HCT116 (cell line): ENCODE measurements around the gene NDOR1.

Source experiments
- CTCF ChIP-seq, 3 experiments: fragments of 200-600 bp in 1 of 3; sonication (generic) in 1 of 3; IDR thresholded peaks in 2 of 3; conservative IDR thresholded peaks in 1 of 3; 2 replicates each; pipeline ENCODE4 v1.5.1; 2012 to 2017; ENCODE audit warnings: low read depth in 2 of 3, low read length in 2 of 3, antibody characterized with exemption in 1 of 3, borderline replicate concordance in 1 of 3, control low read depth in 1 of 3, mild to moderate bottlenecking in 1 of 3, mixed read lengths in 1 of 3, mixed run types in 1 of 3, moderate library complexity in 1 of 3; ENCODE audit not compliant: insufficient read depth in 1 of 3
- EZH2 ChIP-seq: fragments of 200-600 bp; sonication (generic); IDR thresholded peaks from 2 replicates; pipeline ENCODE4 v1.6.1; 2017; ENCODE audit warnings: antibody characterized with exemption, mixed run types
- FOSL1 ChIP-seq: IDR thresholded peaks from 2 replicates; pipeline ENCODE4 v1.6.1; 2012; ENCODE audit warnings: low read depth
- MAX ChIP-seq: IDR thresholded peaks from 2 replicates; pipeline ENCODE4 v1.6.1; 2012
- POLR2AphosphoS5 ChIP-seq: IDR thresholded peaks from 2 replicates; pipeline ENCODE4 v1.6.1; 2011; ENCODE audit warnings: mild to moderate bottlenecking, low read depth, low read length, moderate library complexity
- TF ChIP-seq, protein P1 (sequence below): IDR thresholded peaks from 2 replicates; pipeline ENCODE4 v1.6.1; 2012; ENCODE audit warnings: low read depth
- TF ChIP-seq, protein P2 (sequence below): IDR thresholded peaks from 2 replicates; pipeline ENCODE4 v1.6.1; 2011; ENCODE audit warnings: mild to moderate bottlenecking, low read length, moderate library complexity; ENCODE audit not compliant: insufficient replicate concordance; ENCODE audit errors: extremely low read depth

DNA sequence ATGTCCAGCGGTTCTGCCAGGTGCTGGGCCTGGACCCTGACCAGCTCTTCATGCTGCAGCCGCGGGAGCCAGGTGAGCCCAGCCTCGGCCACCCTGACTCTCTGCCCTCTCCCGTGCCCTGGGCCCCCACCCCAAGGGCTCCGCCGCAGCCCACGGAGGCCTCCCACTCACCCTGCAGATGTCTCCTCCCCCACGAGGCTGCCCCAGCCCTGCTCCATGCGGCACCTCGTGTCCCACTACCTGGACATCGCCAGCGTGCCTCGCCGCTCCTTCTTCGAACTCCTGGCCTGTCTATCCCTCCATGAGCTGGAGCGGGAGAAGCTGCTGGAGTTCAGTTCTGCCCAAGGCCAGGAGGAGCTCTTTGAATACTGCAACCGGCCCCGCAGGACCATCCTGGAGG, 9.1 kb downstream of the NDOR1 start:
- no peak for TF ChIP-seq POLR2AphosphoS5
- no peak for TF ChIP-seq CTCF (IDR thresholded peaks at IDR 0.05 in 2 of 3, conservative IDR thresholded peaks at IDR 0.05 in 1 of 3; ENCODE audit: borderline replicate concordance in 1 of 3, insufficient read depth in 1 of 3, low read depth in 2 of 3, low read length in 2 of 3)
- TF ChIP-seq, protein P1, sequence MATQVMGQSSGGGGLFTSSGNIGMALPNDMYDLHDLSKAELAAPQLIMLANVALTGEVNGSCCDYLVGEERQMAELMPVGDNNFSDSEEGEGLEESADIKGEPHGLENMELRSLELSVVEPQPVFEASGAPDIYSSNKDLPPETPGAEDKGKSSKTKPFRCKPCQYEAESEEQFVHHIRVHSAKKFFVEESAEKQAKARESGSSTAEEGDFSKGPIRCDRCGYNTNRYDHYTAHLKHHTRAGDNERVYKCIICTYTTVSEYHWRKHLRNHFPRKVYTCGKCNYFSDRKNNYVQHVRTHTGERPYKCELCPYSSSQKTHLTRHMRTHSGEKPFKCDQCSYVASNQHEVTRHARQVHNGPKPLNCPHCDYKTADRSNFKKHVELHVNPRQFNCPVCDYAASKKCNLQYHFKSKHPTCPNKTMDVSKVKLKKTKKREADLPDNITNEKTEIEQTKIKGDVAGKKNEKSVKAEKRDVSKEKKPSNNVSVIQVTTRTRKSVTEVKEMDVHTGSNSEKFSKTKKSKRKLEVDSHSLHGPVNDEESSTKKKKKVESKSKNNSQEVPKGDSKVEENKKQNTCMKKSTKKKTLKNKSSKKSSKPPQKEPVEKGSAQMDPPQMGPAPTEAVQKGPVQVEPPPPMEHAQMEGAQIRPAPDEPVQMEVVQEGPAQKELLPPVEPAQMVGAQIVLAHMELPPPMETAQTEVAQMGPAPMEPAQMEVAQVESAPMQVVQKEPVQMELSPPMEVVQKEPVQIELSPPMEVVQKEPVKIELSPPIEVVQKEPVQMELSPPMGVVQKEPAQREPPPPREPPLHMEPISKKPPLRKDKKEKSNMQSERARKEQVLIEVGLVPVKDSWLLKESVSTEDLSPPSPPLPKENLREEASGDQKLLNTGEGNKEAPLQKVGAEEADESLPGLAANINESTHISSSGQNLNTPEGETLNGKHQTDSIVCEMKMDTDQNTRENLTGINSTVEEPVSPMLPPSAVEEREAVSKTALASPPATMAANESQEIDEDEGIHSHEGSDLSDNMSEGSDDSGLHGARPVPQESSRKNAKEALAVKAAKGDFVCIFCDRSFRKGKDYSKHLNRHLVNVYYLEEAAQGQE = no peak
- no peak for TF ChIP-seq FOSL1
- TF ChIP-seq, protein P2, sequence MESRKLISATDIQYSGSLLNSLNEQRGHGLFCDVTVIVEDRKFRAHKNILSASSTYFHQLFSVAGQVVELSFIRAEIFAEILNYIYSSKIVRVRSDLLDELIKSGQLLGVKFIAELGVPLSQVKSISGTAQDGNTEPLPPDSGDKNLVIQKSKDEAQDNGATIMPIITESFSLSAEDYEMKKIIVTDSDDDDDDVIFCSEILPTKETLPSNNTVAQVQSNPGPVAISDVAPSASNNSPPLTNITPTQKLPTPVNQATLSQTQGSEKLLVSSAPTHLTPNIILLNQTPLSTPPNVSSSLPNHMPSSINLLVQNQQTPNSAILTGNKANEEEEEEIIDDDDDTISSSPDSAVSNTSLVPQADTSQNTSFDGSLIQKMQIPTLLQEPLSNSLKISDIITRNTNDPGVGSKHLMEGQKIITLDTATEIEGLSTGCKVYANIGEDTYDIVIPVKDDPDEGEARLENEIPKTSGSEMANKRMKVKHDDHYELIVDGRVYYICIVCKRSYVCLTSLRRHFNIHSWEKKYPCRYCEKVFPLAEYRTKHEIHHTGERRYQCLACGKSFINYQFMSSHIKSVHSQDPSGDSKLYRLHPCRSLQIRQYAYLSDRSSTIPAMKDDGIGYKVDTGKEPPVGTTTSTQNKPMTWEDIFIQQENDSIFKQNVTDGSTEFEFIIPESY = no peak
- TF ChIP-seq MAX = no peak
- no peak for TF ChIP-seq EZH2
